OCI-LY1 (cell line): ENCODE measurements around the gene DRD3.

Experiments used
- H2AFZ ChIP-seq: fragments of 200-600 bp; sonication (generic), shearing (Covaris generic); 2 replicates; pipeline ENCODE4 v1.6.0; 2014; ENCODE audit warnings: antibody characterized with exemption, mild to moderate bottlenecking, low read length
- H3F3A ChIP-seq: fragments of 200-600 bp; sonication (generic), shearing (Covaris generic); 2 replicates; pipeline ENCODE4 v1.6.0; 2014; ENCODE audit warnings: mild to moderate bottlenecking, antibody characterized with exemption, low read length, moderate library complexity; ENCODE audit not compliant: insufficient read depth
- H3K27ac ChIP-seq: fragments of 200-600 bp; sonication (generic); 2 replicates; pipeline ENCODE4 v1.5.1; 2014; ENCODE audit warnings: low read length, mixed run types, mild to moderate bottlenecking, low read depth; ENCODE audit not compliant: poor library complexity, severe bottlenecking
- H3K27me3 ChIP-seq: fragments of 200-600 bp; sonication (generic); 2 replicates; pipeline ENCODE4 v1.6.0; 2014; ENCODE audit warnings: antibody characterized with exemption, mild to moderate bottlenecking, low read length, moderate library complexity; ENCODE audit not compliant: insufficient read depth
- H3K36me3 ChIP-seq: fragments of 200-600 bp; sonication (generic); 2 replicates; pipeline ENCODE4 v1.6.1; 2014; ENCODE audit warnings: mild to moderate bottlenecking, antibody characterized with exemption, low read length, moderate library complexity, mixed read lengths; ENCODE audit not compliant: insufficient read depth
- H3K4me1 ChIP-seq: fragments of 200-600 bp; sonication (generic); 2 replicates; pipeline ENCODE4 v1.5.1; 2014; ENCODE audit warnings: mild to moderate bottlenecking, low read length, moderate library complexity; ENCODE audit not compliant: insufficient read depth, severe bottlenecking
- H3K4me2 ChIP-seq: fragments of 200-600 bp; sonication (generic), shearing (Covaris generic); 2 replicates; pipeline ENCODE4 v1.6.1; 2014; ENCODE audit warnings: low read length
- H3K4me3 ChIP-seq: fragments of 200-600 bp; sonication (generic); 2 replicates; pipeline ENCODE4 v1.5.1; 2014; ENCODE audit warnings: low read length, low read depth, mild to moderate bottlenecking, mixed read lengths; ENCODE audit not compliant: poor library complexity, severe bottlenecking
- H3K79me2 ChIP-seq: fragments of 200-600 bp; shearing (Covaris generic); 2 replicates; pipeline ENCODE4 v1.6.1; 2016; ENCODE audit warnings: mixed run types, low read length, mixed read lengths; ENCODE audit not compliant: insufficient read depth
- H3K9ac ChIP-seq: fragments of 200-600 bp; sonication (generic), shearing (Covaris generic); 2 replicates; pipeline ENCODE4 v1.6.1; 2014; ENCODE audit warnings: mild to moderate bottlenecking, low read length, mixed read lengths
- H3K9me2 ChIP-seq: fragments of 200-600 bp; sonication (generic), shearing (Covaris generic); 2 replicates; pipeline ENCODE4 v1.6.1; 2014; ENCODE audit warnings: low read depth, mild to moderate bottlenecking, low read length, mixed read lengths
- H3K9me3 ChIP-seq: fragments of 200-600 bp; shearing (Covaris generic); 2 replicates; pipeline ENCODE4 v1.6.1; 2014; ENCODE audit warnings: low read length, mixed read lengths
- H4K20me1 ChIP-seq: fragments of 200-600 bp; sonication (generic), shearing (Covaris generic); 2 replicates; pipeline ENCODE4 v1.6.0; 2016; ENCODE audit warnings: mild to moderate bottlenecking, low read length; ENCODE audit not compliant: insufficient read depth
- CTCF ChIP-seq: fragments of 200-600 bp; sonication (generic), shearing (Covaris generic); IDR thresholded peaks from 2 replicates; pipeline ENCODE4 v1.5.1; 2017; ENCODE audit warnings: mild to moderate bottlenecking, antibody characterized with exemption, low read length, moderate library complexity, mixed read lengths
- EZH2 ChIP-seq: fragments of 200-600 bp; sonication (generic), shearing (Covaris generic); IDR thresholded peaks from 2 replicates; pipeline ENCODE4 v1.8.0; 2017; ENCODE audit warnings: borderline replicate concordance, mixed run types, mild to moderate bottlenecking, antibody characterized with exemption, low read length, moderate library complexity, mixed read lengths

DRD3 gene

GRCh38 chr3:114151091-114151490 lies 27.8 kb downstream of the DRD3 start:
- H3K9ac ChIP-seq, result no peak overlapping the region
- H3K27ac ChIP-seq, result no peak overlapping the region
- TF ChIP-seq CTCF (no peak), EZH2 (no peak)
- no peaks in the 10 kb centered on the region for H3K9me3 ChIP-seq
- no peaks in the 10 kb centered on the region for H3K27me3 ChIP-seq
- no peaks in the 10 kb centered on the region for H4K20me1 ChIP-seq
- H2AFZ ChIP-seq, result no peak overlapping the region
- H3K79me2 ChIP-seq, result no peaks in the 10 kb centered on the region
- no peak overlapping the region for H3K4me3 ChIP-seq
- no peaks in the 10 kb centered on the region for H3K9me2 ChIP-seq
- H3F3A ChIP-seq, result no peaks in the 10 kb centered on the region
- no peak overlapping the region for H3K4me2 ChIP-seq
- no peaks in the 10 kb centered on the region for H3K36me3 ChIP-seq
- H3K4me1 ChIP-seq, result peaks cover 5% of the 10 kb centered on the region

- TF ChIP-seq CTCF (no peak), EZH2 (no peak)
- no peaks in the 10 kb centered on the region for H3K9me3 ChIP-seq
- H3K4me2 ChIP-seq, result no peak overlapping the region
- no peaks in the 10 kb centered on the region for H3K79me2 ChIP-seq
- no peaks in the 10 kb centered on the region for H3K4me1 ChIP-seq
- H4K20me1 ChIP-seq, result no peaks in the 10 kb centered on the region
- H3K27ac ChIP-seq, result no peak overlapping the region
- H3K36me3 ChIP-seq, result no peaks in the 10 kb centered on the region
- H3K9me2 ChIP-seq, result no peaks in the 10 kb centered on the region
- no peak overlapping the region for H2AFZ ChIP-seq
- no peak overlapping the region for H3K4me3 ChIP-seq
- no peaks in the 10 kb centered on the region for H3F3A ChIP-seq
- no peaks in the 10 kb centered on the region for H3K27me3 ChIP-seq
- H3K9ac ChIP-seq, result no peak overlapping the region
Observed at GRCh38 chr3:114147251-114147650, 31.6 kb downstream of the DRD3 start.

GRCh38 chr3:114144909-114145688 lies 33.8 kb downstream of the DRD3 start:
- no peaks in the 10 kb centered on the region for H3K9me2 ChIP-seq
- H3K9ac ChIP-seq, result no peak overlapping the region
- H3K36me3 ChIP-seq, result no peaks in the 10 kb centered on the region
- H3K27ac ChIP-seq, result no peak overlapping the region
- H3K4me1 ChIP-seq, result no peaks in the 10 kb centered on the region
- H4K20me1 ChIP-seq, result no peaks in the 10 kb centered on the region
- H3K9me3 ChIP-seq, result no peaks in the 10 kb centered on the region
- no peaks in the 10 kb centered on the region for H3K79me2 ChIP-seq
- no peak overlapping the region for H2AFZ ChIP-seq
- H3K27me3 ChIP-seq, result no peaks in the 10 kb centered on the region
- no peaks in the 10 kb centered on the region for H3F3A ChIP-seq
- TF ChIP-seq EZH2 (no peak), CTCF (no peak)
- no peak overlapping the region for H3K4me2 ChIP-seq
- H3K4me3 ChIP-seq, result no peak overlapping the region
